Femur (tissue), 1 donor: ENCODE results near the gene FHOD3.
A peak's percentile ranks its signal among the peaks of the same experiment; 100 is the strongest.

Source experiments
- DNase-seq: peaks from one replicate; pipeline ENCODE4 v3.0.0-alpha.2; 2017

Gene FHOD3

GRCh38 chr18:36561046-36561445 is 263.5 kb downstream of the FHOD3 start:
- no peak for DNase-seq

- no peak for DNase-seq
Observed at GRCh38 chr18:36564841-36565240, 267.3 kb downstream of the FHOD3 start.

- no peak for DNase-seq
Observed at GRCh38 chr18:36567800-36568199, 270.3 kb downstream of the FHOD3 start.

GRCh38 chr18:36568487-36568886 is 271.0 kb downstream of the FHOD3 start:
- DNase-seq: no peak

GRCh38 chr18:36572135-36572856 is 274.8 kb downstream of the FHOD3 start:
- DNase-seq: peak; percentile 57

GRCh38 chr18:36576339-36576738 is 278.8 kb downstream of the FHOD3 start:
- DNase-seq: no peak

GRCh38 chr18:36578871-36579710 is 281.6 kb downstream of the FHOD3 start:
- no peak for DNase-seq

- no peak for DNase-seq
Observed at GRCh38 chr18:36580266-36580665, 282.8 kb downstream of the FHOD3 start.

- DNase-seq: no peak
Observed at GRCh38 chr18:36580874-36581750, 283.6 kb downstream of the FHOD3 start.

GRCh38 chr18:36582988-36583745 is 285.7 kb downstream of the FHOD3 start:
- no peak for DNase-seq

GRCh38 chr18:36589857-36590543 is 292.5 kb downstream of the FHOD3 start:
- DNase-seq: no peak

GRCh38 chr18:36590621-36591580 is 293.4 kb downstream of the FHOD3 start:
- peak; percentile 44 for DNase-seq

GRCh38 chr18:36592282-36592681 is 294.8 kb downstream of the FHOD3 start:
- no peak for DNase-seq

GRCh38 chr18:36593001-36593400 is 295.5 kb downstream of the FHOD3 start:
- DNase-seq: no peak

GRCh38 chr18:36593641-36594040 is 296.1 kb downstream of the FHOD3 start:
- DNase-seq: no peak

GRCh38 chr18:36594621-36595020 is 297.1 kb downstream of the FHOD3 start:
- DNase-seq: no peak

- no peak for DNase-seq
Observed at GRCh38 chr18:36595046-36595817, 297.7 kb downstream of the FHOD3 start.

GRCh38 chr18:36595818-36596215 is 298.3 kb downstream of the FHOD3 start:
- DNase-seq: no peak

GRCh38 chr18:36597636-36598035 is 300.1 kb downstream of the FHOD3 start:
- DNase-seq: no peak

GRCh38 chr18:36600548-36600947 is 303.0 kb downstream of the FHOD3 start:
- no peak for DNase-seq
